Measurements from ENCODE around the gene DAPK2.

DNA sequence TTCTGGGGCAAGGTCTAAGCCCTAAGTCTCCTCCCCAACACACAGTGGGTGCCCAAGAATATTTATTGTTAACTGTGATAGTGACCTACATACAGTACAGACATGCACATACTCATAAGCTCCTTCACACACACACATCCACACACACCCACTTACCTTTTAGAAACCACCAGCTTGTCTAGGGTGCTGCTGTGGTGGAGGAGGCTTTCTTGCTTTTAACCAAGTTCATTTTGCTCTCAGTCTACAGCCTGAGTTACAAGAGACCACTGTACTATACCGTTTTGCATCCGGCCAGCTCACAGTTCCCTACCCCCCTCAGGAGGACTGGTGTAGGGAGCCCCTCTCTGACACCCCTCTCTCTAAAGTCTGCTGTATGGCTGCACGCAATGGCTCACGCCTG is 16.7 kb downstream of the DAPK2 start:
- TF ChIP-seq POLR2A (IDR thresholded peaks at IDR 0.05) = no peak
- TF ChIP-seq, protein P1, sequence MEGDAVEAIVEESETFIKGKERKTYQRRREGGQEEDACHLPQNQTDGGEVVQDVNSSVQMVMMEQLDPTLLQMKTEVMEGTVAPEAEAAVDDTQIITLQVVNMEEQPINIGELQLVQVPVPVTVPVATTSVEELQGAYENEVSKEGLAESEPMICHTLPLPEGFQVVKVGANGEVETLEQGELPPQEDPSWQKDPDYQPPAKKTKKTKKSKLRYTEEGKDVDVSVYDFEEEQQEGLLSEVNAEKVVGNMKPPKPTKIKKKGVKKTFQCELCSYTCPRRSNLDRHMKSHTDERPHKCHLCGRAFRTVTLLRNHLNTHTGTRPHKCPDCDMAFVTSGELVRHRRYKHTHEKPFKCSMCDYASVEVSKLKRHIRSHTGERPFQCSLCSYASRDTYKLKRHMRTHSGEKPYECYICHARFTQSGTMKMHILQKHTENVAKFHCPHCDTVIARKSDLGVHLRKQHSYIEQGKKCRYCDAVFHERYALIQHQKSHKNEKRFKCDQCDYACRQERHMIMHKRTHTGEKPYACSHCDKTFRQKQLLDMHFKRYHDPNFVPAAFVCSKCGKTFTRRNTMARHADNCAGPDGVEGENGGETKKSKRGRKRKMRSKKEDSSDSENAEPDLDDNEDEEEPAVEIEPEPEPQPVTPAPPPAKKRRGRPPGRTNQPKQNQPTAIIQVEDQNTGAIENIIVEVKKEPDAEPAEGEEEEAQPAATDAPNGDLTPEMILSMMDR (IDR thresholded peaks at IDR 0.05) = no peak
